SK-N-DZ (cell line): ENCODE results near the gene GLO1.
"Not testable (repeated sequence)": the region's sequence is repeated elsewhere in the genome, so short reads cannot be mapped to it uniquely, and the experiment has no call there.

Experiments
- DNase-seq: peaks from one replicate; pipeline ENCODE4 v3.0.0-alpha.2; 2015; ENCODE audit warnings: low spot score

GLO1 gene

GRCh38 chr6:38705924-38706323 is 3.0 kb upstream of the GLO1 start:
- DNase-seq: no peak

GRCh38 chr6:38703949-38704590 is 1.1 kb upstream of the GLO1 start:
- no peak for DNase-seq

- DNase-seq: no peak
Observed at GRCh38 chr6:38701551-38701950, 1.4 kb downstream of the GLO1 start.

- not testable (repeated sequence) for DNase-seq
Observed at GRCh38 chr6:38699702-38700101, 3.2 kb downstream of the GLO1 start.

GRCh38 chr6:38697846-38698245 is 5.1 kb downstream of the GLO1 start:
- no peak for DNase-seq

- no peak for DNase-seq
Observed at GRCh38 chr6:38696345-38696744, 6.6 kb downstream of the GLO1 start.

GRCh38 chr6:38695933-38696332 is 7.0 kb downstream of the GLO1 start:
- DNase-seq: no peak

- DNase-seq: no peak
Observed at GRCh38 chr6:38695227-38695900, 7.6 kb downstream of the GLO1 start.

- DNase-seq: no peak
Observed at GRCh38 chr6:38688579-38689087, 14.3 kb downstream of the GLO1 start.

GRCh38 chr6:38687549-38687948 is 15.4 kb downstream of the GLO1 start:
- no peak for DNase-seq

GRCh38 chr6:38687043-38687353 is 15.9 kb downstream of the GLO1 start:
- DNase-seq: no peak

- no peak for DNase-seq
Observed at GRCh38 chr6:38686270-38687042, 16.5 kb downstream of the GLO1 start.

GRCh38 chr6:38684904-38685303 is 18.0 kb downstream of the GLO1 start:
- no peak for DNase-seq

GRCh38 chr6:38684237-38684636 is 18.7 kb downstream of the GLO1 start:
- DNase-seq: no peak

GRCh38 chr6:38681850-38682249 is 21.1 kb downstream of the GLO1 start:
- DNase-seq: no peak

- DNase-seq: no peak
Observed at GRCh38 chr6:38679668-38680067, 23.3 kb downstream of the GLO1 start.

- DNase-seq: no peak
Observed at GRCh38 chr6:38678178-38678760, 24.7 kb downstream of the GLO1 start.

GRCh38 chr6:38676974-38677544 is 25.9 kb downstream of the GLO1 start:
- DNase-seq: no peak

- no peak for DNase-seq
Observed at GRCh38 chr6:38676236-38676973, 26.5 kb downstream of the GLO1 start.

GRCh38 chr6:38673397-38674165 is 29.4 kb downstream of the GLO1 start:
- DNase-seq: no peak
